ENCODE results near the gene IL2RA.

- TF ChIP-seq RAD21 (conservative IDR thresholded peaks at IDR 0.05) = no peak
- no peak for TF ChIP-seq CTCF (IDR thresholded peaks at IDR 0.05; ENCODE audit: poor library complexity, severe bottlenecking)
- TF ChIP-seq TAF1 (IDR thresholded peaks at IDR 0.05; ENCODE audit: low read depth) = no peak
- TF ChIP-seq POLR2AphosphoS5 (IDR thresholded peaks at IDR 0.05) = no peak
Observed at GRCh38 chr10:6077071-6077675, 15.0 kb upstream of the IL2RA start.

All from neural cell (in vitro differentiated cells).